GM10847 (cell line): Measurements from ENCODE around the gene ARFGAP2.

Experiments used
- POLR2A ChIP-seq: IDR thresholded peaks from 2 replicates; pipeline ENCODE4 v1.6.1; 2011; ENCODE audit not compliant: insufficient read length; ENCODE audit errors: extremely low read depth

Gene ARFGAP2

DNA sequence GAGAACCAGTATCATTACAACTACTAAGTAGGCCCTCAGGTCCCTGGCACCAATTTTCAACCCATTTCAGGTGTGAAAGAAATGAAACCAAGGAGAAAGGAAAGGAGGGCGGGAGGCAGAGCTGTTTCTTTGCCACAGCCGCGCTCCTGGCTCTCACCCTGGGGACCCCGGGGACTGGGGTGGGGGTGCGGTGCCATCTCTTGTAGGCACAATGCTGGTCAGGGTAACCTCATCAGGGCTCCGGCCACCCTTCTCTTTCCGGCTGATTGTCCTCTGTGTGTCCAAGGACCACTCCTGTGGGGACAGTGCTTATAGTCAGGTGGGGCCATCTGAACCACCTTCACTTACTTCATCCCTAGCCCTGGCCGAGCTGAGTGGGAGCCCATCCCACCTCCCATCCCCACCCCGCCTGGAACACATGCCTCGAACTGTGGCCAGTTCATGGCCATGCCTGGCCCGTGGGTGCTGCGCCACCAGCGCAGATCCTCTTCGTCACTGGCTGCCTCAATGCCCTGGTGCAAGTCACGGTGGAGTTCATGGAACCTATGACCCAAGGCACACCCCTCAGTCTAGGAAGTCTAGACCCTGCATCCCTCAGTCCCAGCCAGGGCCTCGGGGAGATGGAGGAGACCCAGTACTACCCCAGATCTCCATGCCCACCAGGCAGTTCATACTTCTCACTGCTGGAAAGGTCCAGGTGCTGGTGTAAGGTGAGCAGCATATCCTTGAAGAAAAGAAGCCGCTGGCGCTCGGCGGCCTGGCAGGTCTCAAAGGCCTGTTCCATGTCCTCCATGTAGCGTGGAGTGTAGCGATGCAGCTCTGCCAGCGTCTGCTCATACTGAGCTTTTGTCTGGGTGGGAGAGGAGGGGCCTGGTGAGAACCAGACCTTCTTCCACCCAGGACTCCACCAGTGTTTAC, 2.3 kb upstream of the ARFGAP2 start:
- no peak for TF ChIP-seq POLR2A

DNA sequence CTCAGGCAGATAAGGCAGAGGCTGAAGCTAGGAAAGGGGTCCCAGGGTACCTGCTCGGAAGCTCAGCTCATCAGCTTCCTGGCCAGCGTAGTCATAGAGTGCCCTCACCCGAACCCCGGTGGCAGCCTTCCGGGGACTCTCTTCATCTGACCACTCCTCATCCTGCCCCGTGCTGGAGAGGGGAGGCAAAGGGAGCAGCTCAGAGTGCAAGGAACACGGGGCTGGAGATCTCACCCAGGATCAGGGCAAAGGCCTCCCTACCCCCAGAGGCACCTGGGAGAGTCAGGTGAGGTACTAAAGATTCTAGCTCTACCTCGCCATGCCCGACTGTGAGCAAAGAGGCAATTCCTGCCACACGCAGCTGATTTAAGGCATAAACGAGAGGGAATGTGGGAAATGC, 1.6 kb upstream of the ARFGAP2 start:
- no peak for TF ChIP-seq POLR2A

DNA sequence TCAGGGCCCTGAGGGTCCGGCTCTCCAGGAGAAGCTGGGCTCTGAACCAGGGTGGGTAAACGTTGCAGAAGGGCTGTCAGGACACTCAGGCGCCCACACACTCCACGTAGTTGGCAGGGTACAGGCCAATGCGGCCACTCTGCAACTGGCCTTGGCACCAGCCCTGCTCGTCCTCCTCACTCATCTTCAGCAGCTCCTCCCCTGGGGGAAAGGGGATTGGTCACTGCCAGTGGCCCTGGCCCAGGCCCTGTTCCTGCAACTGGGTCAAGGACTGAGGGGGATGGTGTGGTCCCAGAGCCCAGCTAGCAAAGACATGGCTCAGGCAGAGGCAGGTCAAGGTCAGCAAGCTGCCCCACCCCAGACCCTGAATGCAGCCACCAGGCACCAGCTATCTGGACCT, 1.2 kb upstream of the ARFGAP2 start:
- TF ChIP-seq POLR2A, result no peak

DNA sequence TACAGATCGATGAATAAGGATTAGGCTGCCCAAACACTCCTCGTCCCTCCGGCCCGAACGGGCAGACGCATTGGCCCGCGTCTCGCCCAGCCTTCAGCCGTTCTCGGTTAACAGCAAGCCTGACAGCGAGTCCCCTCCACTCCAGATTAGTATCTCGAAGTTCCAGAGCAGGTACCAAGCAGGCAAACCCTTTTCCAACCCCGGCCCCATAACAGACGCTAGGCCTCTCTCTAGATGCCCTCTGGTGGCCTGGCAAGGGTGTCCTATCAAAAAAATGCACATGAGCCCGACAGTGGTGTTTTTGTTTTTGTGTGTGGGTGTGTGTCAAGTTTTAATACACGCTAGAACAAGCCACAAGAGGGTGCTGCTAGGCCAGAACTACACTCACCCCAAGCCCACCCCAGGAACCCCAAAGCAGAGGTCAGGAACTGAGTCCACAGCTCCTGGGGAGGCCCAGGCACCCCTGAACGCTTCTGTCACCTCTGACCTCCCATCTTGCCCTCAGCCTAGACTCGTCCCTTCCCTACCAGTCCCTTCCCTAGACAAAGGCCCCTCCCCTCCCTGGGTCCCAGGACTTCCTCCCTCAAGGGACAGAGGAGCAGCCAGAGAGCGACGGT, 658 bp upstream of the ARFGAP2 start:
- TF ChIP-seq POLR2A, result no peak

DNA sequence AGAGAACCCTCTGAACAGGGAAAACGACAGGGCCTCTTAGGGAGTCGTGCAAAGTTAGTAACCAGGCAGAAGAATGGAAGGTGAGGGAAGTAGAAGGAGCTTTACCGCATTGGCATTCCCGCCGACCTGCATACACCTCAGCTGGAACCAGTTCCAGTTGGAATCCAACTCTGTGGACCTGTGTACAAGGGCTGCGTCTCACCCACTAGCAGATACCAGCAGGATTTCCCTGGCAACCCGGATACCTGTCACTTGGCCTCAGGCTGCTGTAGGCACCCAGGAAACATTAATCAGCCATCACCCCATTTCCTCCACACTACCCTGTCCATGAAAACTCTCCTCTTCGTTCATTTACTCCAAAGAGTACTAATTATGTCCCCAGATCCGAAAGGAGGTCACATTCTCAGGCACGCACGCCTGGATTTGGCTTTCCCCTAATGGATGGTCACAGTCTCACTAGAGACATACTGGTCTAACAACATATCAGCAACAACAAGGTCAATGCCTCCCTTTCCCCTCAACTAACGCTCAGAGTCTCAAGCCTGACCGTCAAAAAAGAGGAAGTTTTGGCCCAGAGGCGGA, 842 bp downstream of the ARFGAP2 start:
- no peak for TF ChIP-seq POLR2A

DNA sequence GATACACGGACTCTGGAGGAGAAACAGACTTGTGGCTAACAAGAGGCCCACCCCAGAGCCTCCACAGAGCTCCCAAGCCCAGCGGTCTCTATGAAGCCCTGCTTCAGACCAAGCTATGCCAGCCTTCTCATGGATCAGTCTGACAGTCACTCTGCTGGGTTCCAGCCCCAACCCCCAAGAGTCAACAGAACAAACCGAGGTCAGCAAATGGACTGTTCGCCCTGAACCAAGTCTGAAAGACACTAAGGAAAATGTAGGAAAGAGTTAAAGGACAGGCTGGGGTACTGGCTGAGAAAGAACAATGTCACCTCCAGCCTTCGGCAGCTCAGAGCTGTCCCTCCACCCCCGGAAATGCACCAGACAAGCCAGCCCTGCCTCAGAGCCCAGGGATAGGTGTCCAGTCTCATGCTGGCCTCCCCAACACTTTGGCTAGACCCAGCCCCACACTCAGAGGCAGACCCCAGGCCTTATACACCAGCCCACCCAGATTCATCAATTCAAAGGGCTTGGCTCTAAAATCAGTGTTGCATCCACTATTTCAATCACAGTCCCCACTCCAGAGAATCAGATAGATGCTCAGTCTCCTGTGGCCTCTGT, 3.8 kb downstream of the ARFGAP2 start:
- no peak for TF ChIP-seq POLR2A

DNA sequence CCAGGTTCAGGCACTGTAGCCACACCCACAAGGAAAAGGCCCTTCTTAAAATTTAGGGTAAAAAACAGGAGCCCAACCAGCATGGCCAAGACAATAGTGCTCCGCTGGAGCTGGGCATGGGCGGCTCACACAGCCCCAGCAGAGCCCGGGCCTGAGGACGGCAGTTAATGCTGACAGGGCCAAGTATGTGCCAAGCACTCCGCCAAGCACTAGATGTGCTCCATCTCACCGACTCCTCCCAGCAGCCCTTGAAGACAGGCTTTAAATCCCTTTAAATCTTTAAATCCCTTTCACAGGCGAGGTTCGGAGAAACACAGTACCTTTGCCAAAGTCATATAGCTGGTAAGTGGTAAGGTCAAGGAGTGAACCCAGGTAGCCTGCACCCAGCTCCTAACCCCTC, 4.8 kb downstream of the ARFGAP2 start:
- TF ChIP-seq POLR2A, result no peak

DNA sequence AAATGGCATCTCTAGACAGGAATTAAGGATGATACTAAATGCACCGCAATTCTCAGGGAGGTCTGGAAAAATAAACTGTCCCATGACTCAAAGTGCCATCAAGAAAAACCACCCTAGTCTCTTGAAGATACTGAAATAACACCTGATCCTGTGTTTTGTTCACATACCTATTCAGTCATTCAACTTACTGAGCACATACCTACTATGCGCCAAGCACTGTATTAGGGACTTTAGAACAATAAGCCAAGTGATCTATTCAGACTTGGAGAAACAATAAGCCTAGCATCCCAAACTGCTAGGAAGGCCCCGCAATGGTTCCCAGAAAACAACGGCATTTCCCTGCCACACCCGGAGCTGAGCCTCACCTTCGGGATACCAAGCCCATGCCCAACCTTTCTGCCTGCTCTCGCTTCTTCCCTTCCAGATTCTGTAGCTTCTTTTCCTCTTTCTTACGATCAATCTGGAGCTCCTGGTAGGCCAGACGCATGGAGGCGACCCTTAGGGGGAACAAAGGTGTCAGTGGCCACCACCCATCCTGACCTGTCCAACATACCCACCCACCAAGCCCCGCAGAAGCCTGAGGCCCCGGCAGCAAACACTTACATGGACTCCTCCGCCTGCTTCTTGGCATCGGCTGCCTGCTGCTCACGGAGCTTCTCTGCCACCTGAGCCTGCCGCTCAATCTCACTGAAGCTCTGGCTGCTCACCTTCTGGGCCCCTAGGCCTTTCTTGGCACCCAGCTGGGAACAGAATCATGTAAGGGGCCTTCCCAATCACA, 5.4 kb downstream of the ARFGAP2 start:
- no peak for TF ChIP-seq POLR2A

DNA sequence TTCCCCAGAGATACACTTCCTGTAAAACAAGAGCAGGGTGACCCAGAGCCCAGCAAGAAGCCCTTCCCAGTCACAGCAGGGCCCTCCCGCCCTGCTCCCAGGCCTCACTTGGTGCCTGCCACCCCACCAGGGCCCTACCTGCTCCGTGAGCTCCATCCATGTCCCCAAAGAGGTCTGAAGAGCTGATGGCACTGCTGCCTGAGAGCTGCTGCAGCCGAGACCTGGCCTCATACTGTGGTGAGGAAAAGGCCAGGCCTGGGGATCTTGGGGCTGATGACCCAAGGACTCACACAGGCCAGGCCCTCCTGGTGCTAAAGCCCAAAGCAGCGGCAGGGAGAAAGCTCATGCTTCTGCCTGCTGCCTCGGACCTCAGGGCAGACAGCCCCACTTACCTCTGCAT, 10.3 kb downstream of the ARFGAP2 start:
- no peak for TF ChIP-seq POLR2A

DNA sequence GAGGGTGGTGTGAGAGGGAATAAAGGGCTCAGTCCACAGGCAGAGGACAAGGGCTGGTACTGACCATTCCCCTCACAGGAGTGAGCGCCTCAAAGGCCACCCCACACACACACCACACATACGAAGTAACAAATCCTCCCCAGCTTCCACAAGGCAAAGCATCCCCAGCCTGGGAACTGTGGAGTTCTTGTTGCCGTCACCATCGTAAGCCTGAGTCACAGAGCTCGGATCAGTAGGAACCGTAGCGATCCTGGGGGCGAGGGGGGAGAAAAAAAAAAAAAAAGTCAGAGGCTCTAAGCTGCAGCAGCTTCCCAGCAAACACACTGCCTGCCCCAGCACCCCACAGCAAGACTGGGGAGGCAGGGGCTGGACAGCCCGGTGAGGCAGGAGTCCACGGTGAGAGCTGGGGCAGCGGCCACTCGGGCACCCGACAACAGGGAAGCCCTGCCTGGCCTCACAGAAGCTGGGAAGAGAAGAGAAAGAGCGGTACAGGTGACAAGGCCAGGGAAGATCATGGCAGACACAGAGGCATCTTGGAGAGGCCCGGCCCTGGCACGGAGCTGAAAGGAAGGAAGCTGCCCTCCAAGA, 11.3 kb downstream of the ARFGAP2 start:
- no peak for TF ChIP-seq POLR2A

DNA sequence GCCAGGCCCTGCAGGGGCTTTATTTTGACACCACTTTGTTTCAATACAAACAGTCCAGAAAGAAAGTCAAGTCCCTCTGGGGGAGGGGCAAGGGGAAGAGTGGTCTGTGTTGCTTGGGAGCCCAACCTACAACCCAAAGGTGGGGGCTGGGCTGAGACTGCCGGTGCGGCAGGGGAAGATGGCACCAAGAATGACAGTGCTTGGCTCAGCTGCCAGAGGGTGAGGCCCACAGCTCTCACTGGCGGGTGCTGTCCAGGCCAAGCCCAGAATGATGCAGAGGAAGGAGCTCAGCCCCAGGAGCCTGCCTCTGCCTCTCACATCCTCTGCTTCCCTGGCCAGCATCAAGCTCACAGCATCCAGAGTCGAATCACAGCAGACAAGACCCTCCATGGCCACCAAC, 12.4 kb downstream of the ARFGAP2 start:
- no peak for TF ChIP-seq POLR2A

DNA sequence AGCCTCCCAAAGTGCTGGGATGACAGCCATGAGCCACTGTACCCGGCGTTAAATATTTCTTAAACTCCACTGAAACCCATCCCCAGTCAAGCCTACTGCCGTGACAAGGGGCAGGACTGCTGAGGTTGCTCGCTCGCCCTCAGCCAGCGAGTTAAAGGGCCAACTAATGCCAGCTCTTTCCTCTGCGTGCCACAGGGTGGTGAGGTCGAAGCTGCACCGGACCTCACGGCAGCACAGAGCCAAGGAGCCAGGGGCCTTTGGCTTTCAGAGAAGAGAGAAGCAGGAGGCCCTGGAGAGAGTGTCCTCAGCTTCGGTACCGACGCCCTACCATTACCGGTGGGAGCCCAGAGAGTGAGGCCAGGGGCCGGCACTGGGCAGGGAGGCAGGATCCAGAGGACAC, 12.8 kb downstream of the ARFGAP2 start:
- TF ChIP-seq POLR2A, result no peak

DNA sequence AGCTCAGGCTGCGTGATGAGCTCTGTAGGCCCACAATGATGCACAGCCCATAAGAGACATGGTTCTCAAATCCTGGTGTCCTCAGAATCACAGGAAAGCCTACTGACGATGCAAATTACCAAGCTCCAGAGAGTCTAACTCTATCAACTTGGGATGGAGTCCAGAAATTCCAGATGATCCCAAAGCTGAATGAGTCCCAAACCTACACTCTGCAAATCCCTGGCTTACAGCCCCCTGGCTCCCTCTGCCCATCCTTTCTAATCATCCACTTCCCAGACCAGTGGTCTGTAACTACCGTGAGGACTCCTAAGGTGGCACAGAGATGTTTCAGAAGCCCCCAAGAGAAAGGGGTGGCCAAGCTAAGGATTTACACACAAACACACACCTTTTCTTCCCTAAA, 13.5 kb downstream of the ARFGAP2 start:
- TF ChIP-seq POLR2A, result no peak

DNA sequence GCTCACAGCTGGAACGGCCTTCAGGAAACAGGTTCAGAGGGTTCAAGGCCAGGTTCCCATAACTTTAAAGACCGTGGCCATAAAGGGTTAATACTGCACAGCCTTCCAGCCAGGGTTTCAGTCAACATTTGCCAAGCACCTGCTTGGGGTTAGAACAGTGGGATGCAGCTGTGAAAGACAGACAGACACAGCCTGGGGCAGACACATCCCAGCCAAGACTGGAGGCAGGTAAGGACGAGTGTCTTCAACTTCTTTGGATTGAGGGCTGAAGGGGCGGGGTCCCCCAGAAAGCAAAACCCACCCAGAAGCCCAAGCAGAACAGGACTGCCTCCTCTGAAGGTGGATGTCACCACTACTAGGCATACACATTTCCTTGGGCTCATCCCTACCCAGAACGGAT, 14.3 kb downstream of the ARFGAP2 start:
- TF ChIP-seq POLR2A, result no peak

DNA sequence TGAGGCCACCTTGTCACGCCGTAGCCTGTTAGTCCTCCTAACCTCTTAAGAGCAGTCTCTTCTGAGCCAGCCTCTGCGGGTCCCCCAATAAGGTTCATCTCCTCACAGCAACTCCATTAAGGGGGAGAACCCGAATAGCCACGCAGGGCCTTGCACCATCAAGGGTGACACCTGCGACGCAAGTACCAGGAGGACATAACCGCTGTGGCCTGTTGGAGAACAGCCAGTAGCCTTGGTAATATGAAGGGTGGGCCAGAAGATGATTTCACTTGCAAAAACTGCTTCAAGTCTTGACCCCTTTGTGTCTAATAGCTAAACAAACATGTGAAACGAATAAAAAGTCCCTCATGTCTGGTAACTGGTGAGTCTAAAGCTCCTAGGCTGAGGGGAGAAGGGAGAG, 14.8 kb downstream of the ARFGAP2 start:
- no peak for TF ChIP-seq POLR2A
